NCI-H510A treated with DMSO at 0.1 percent for 48 hours (cell line): ENCODE data around the gene LRPAP1.
A peak's percentile ranks its signal among the peaks of the same experiment; 100 is the strongest.

Source experiments
- DNase-seq: peaks from one replicate; lab custom pipeline; 2025; lab: John Stamatoyannopoulos, UW

LRPAP1 gene

DNA sequence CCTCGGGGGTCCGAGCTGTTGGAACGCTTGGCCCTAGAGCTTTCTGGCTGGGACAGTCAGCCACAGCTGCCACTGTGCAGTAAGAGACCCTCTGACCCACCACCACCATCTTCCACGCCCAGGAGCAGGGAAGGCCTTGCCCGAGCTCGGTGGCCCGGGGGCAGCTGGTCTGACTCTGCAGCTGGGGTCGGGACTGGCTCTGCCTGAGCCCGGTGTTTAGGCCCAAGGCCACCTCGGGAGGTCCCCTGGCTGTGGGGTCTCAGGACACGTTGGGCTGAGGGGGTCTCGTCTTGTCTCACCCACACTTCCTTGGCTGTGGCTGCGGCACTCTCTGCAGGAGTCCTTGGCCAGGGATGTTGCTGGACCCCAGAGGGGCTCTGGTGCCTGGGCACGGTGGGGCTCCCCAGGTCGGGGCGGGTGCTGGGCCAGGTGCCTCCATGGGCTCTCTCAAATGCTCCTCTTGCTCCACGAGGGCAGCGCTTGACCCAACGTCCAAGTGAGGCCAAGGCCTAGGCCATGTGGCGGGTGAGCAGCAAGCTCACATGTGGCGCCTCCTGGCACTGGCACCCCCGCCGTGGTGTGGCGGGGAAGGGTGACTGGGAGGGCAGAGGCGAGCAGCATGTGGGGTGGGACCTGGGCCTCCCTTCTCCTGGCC, 46.2 kb downstream of the LRPAP1 start:
- DNase-seq, result no peak

DNA sequence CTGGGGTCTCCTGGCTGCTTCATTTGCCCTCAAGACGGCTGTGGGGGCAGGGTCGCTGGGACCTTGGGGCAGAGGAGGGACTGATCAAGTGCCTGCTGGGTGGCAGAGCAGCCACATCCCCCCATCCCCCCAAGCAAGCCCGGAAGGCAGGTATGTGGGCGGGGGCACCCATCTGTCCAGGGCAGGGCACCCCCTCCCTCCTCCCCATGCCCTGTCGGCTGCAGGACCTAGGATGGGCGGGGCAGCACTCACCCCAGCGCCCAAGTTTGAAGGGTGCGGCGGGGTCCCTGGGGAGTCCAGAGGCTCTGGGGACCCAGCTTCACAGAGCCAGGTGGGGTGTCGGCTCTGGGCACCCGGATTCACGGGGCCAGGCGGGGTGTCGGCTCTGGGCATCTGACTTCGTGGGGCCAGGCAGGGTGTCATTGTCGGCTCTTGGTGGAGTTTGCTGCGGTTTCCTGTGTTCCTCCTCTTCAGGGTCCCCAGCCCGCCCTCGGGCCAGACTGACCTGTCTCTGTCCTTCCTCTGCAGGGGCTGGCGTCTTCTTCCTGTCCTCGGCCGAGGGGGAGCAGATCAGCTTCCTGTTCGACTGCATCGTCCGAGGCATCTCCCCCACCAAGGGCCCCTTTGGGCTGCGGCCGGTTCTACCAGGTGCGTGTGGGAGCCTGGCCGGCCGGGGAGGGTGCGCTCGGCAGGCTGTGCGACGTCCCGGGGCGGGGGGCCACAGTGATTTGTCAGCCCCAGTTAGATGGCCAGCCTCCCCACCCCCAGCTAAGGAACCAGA, 47.0 kb downstream of the LRPAP1 start:
- DNase-seq, result no peak

GRCh38 chr4:3484057-3484973, 47.9 kb downstream of the LRPAP1 start:
- peak; percentile 6 for DNase-seq

DNA sequence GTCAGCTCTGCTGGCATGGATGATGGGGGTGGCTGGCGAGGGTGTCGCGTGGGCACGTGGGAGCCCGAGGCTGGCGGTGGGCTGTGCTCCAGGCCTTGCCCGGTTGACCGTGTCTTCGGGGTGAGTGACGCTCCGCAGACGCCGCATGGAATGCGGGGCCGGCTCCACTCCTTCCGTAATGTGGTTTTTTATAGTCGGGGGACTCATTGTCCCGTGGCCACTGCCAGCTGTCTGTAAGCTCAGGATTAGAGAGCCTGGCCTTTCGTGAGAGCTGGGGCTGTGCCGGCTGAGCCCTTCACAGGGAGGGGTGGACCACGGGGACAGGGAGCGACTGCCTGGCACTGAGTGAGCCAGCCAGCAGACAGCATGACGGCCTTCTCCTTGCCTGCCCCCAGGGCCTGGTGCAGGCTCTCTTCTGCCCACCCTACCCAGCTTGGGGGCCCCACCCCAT, 48.7 kb downstream of the LRPAP1 start:
- DNase-seq, result no peak

DNA sequence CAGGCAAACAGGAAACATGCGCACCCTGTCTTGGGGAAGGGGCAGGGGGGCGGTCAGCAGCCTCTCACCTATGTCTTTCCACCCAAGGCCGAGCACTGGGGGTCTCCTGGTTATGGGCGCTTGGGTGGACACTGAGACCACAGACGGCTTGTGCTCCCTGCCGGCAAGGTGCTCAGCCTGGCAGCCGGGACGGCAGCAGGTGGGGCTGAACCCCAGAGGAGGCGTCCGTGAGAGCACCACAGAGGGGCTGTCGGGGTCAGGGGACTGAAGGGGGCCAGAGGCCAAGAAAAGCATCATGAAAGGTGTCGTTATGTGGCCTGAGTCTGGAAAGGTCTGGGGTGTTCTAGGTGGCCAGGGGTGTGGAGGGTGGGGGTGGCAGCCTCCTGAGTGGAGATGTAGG, 49.5 kb downstream of the LRPAP1 start:
- no peak for DNase-seq

DNA sequence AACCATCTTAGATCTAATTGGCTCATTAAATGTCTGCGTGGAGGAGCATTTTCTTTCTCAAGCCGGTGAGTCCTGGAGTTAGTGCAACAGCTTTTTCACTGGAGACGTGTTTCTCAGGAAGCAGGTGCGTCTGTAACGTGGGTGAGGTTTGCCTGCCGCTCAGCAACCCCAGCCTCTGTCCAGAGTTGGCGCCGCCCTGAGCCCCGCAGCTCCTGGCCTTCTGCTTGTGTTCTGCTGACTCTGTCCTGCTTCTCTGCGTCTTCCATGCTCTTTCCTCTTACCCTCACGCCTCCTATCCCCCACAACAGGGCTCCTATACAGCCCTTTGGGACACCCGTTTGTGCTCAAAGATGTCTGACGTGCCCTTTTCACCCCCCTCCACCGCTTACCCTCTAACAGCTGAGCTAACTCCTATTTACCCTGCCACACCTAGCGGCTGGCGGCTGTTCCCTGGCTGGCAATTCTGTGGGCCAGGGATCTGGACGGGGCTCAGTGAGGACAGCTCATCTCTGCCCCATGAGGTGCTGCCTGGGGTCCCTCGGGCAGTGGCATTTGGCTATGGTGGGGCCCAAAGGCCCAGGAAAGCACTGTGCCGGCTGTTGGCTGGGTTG, 50.3 kb downstream of the LRPAP1 start:
- peak; percentile 30 for DNase-seq

DNA sequence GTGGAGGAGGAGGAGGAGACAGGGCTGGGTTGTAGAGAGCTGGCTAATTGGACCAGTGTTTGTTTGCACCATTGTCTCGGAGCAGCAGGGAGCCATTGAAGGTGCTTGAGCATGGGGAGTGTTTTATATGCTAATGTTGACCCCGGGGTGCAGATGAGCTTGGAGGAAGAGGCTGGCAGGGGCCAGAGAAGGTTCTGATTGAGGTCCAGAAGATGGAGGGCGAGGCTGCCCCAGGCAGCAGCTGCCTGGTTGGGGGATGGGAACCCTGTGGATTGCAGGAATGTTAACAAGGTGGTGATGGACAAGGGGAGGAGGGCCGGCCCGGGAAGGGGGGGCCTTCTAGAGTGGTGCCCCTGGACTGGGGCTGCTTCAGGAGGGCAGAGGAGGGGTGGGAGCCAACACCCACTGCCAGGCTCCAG, 51.1 kb downstream of the LRPAP1 start:
- peak; percentile 33 for DNase-seq

- DNase-seq, result peak; percentile 56
These were observed 51.6 kb downstream of the LRPAP1 start for GRCh38 chr4:3480528-3481112.

- DNase-seq, result no peak
These were observed 52.7 kb downstream of the LRPAP1 start for GRCh38 chr4:3479358-3480101.

GRCh38 chr4:3478446-3479357, 53.5 kb downstream of the LRPAP1 start:
- no peak for DNase-seq

GRCh38 chr4:3477750-3478430, 54.3 kb downstream of the LRPAP1 start:
- no peak for DNase-seq

DNA sequence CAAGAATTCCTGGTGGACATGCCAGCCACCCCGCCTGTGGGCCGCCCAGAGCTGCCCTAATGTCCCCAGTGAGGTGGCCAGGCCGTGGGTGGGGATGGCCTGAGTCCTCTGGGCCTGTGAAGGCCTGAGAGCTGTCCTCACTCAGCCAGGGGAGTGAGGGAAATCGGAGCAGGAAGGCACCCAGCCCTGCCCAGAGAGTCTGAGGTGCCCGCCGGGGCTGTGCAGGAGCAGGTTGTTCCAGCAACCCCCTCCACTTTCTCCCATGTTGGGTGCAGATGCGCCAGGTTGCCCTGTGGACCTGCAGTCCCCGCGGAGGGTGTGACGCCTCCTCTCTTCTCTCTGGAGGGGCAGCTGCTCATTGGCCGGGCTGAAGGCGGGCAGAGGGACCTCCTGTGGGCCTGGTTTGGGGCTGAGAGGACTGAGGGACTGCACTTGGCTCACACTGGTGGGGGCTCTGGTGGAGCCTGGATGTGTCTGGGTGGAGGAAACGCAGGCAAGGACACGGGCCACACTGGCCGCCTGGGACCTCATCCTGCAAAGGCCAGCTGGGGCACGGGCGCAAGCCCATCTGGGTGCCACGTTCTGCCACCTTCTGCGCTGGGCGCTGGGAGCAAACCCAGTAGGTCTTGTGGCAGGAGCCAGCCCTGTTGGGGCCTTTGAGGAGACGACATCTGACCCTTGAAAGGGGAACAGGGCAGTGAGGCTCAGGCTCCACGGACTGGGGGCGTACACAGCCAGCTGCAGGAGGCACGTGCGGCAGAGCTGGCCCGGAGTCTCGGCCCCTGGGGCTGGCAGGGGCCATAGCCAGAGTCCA, 55.1 kb downstream of the LRPAP1 start:
- no peak for DNase-seq

- no peak for DNase-seq
These were observed 55.9 kb downstream of the LRPAP1 start for GRCh38 chr4:3476341-3476747.

- DNase-seq, result no peak
These were observed 56.4 kb downstream of the LRPAP1 start for GRCh38 chr4:3475713-3476260.

- DNase-seq, result no peak
These were observed 57.0 kb downstream of the LRPAP1 start for GRCh38 chr4:3475041-3475712.

GRCh38 chr4:3473996-3474765, 58.0 kb downstream of the LRPAP1 start:
- DNase-seq, result no peak
